ENCODE results near the gene PLXNA4. TPM values are rescaled to one million over a fixed set of nuclear protein-coding genes. Genes with fewer than 3 reads are reported as not detected.

PLXNA4 gene
- total and polyA plus RNA-seq, 2 experiments from 2014 or later: 0.08 to 0.80 TPM

DNA sequence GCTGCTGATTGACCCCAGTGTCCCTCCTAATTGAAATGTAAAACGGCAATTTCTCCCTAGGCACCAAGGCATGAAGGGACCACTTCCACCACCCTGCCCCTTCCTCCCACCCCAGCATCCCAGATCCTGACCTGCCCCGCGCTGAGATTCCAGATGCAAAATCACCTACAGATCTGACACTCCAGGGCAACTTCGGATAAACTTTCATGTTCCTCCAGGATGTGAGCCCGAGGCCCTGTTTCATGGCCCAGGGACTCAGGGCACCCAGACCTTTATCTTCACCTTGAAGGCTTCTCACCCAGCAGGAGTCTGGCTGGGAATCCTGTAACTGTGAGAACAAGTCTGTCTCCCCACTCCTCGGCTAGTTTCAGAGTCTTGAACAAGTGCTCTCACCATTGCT, 361.8 kb downstream of the PLXNA4 start:
- no peaks in the 10 kb centered on the region for H3F3A ChIP-seq (replicated peaks; ENCODE audit: low read depth)
- TF ChIP-seq EZH2phosphoT487 (IDR thresholded peaks at IDR 0.05; ENCODE audit: unreplicated experiment) (no peak), REST (IDR thresholded peaks at IDR 0.05; ENCODE audit: unreplicated experiment) (no peak), ETS1 (IDR thresholded peaks at IDR 0.05) (no peak), STAT1 (IDR thresholded peaks at IDR 0.05; ENCODE audit: unreplicated experiment) (no peak), ZNF114 (CRISPR knock-in tag; IDR thresholded peaks at IDR 0.05) (no peak), EZH2 (IDR thresholded peaks at IDR 0.05; ENCODE audit: low read depth, unreplicated experiment) (no peak), POLR2AphosphoS5 (IDR thresholded peaks at IDR 0.05; ENCODE audit: low read depth) (no peak), JUNB (IDR thresholded peaks at IDR 0.05; ENCODE audit: unreplicated experiment) (no peak), CREB1 (CRISPR knock-in tag; IDR thresholded peaks at IDR 0.05; ENCODE audit: low read depth) (no peak), ZNF331 (CRISPR knock-in tag; IDR thresholded peaks at IDR 0.05; ENCODE audit: low read depth) (no peak), NANOG (IDR thresholded peaks at IDR 0.05; ENCODE audit: borderline replicate concordance) (no peak)
- TF ChIP-seq, protein P1, sequence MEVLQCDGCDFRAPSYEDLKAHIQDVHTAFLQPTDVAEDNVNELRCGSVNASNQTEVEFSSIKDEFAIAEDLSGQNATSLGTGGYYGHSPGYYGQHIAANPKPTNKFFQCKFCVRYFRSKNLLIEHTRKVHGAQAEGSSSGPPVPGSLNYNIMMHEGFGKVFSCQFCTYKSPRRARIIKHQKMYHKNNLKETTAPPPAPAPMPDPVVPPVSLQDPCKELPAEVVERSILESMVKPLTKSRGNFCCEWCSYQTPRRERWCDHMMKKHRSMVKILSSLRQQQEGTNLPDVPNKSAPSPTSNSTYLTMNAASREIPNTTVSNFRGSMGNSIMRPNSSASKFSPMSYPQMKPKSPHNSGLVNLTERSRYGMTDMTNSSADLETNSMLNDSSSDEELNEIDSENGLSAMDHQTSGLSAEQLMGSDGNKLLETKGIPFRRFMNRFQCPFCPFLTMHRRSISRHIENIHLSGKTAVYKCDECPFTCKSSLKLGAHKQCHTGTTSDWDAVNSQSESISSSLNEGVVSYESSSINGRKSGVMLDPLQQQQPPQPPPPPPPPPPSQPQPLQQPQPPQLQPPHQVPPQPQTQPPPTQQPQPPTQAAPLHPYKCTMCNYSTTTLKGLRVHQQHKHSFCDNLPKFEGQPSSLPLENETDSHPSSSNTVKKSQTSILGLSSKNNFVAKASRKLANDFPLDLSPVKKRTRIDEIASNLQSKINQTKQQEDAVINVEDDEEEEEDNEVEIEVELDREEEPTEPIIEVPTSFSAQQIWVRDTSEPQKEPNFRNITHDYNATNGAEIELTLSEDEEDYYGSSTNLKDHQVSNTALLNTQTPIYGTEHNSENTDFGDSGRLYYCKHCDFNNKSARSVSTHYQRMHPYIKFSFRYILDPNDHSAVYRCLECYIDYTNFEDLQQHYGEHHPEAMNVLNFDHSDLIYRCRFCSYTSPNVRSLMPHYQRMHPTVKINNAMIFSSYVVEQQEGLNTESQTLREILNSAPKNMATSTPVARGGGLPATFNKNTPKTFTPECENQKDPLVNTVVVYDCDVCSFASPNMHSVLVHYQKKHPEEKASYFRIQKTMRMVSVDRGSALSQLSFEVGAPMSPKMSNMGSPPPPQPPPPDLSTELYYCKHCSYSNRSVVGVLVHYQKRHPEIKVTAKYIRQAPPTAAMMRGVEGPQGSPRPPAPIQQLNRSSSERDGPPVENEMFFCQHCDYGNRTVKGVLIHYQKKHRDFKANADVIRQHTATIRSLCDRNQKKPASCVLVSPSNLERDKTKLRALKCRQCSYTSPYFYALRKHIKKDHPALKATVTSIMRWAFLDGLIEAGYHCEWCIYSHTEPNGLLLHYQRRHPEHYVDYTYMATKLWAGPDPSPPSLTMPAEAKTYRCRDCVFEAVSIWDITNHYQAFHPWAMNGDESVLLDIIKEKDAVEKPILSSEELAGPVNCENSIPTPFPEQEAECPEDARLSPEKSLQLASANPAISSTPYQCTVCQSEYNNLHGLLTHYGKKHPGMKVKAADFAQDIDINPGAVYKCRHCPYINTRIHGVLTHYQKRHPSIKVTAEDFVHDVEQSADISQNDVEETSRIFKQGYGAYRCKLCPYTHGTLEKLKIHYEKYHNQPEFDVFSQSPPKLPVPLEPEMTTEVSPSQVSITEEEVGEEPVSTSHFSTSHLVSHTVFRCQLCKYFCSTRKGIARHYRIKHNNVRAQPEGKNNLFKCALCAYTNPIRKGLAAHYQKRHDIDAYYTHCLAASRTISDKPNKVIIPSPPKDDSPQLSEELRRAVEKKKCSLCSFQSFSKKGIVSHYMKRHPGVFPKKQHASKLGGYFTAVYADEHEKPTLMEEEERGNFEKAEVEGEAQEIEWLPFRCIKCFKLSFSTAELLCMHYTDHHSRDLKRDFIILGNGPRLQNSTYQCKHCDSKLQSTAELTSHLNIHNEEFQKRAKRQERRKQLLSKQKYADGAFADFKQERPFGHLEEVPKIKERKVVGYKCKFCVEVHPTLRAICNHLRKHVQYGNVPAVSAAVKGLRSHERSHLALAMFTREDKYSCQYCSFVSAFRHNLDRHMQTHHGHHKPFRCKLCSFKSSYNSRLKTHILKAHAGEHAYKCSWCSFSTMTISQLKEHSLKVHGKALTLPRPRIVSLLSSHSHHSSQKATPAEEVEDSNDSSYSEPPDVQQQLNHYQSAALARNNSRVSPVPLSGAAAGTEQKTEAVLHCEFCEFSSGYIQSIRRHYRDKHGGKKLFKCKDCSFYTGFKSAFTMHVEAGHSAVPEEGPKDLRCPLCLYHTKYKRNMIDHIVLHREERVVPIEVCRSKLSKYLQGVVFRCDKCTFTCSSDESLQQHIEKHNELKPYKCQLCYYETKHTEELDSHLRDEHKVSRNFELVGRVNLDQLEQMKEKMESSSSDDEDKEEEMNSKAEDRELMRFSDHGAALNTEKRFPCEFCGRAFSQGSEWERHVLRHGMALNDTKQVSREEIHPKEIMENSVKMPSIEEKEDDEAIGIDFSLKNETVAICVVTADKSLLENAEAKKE (CRISPR knock-in tag; IDR thresholded peaks at IDR 0.05): no peak
- TF ChIP-seq, protein P2, sequence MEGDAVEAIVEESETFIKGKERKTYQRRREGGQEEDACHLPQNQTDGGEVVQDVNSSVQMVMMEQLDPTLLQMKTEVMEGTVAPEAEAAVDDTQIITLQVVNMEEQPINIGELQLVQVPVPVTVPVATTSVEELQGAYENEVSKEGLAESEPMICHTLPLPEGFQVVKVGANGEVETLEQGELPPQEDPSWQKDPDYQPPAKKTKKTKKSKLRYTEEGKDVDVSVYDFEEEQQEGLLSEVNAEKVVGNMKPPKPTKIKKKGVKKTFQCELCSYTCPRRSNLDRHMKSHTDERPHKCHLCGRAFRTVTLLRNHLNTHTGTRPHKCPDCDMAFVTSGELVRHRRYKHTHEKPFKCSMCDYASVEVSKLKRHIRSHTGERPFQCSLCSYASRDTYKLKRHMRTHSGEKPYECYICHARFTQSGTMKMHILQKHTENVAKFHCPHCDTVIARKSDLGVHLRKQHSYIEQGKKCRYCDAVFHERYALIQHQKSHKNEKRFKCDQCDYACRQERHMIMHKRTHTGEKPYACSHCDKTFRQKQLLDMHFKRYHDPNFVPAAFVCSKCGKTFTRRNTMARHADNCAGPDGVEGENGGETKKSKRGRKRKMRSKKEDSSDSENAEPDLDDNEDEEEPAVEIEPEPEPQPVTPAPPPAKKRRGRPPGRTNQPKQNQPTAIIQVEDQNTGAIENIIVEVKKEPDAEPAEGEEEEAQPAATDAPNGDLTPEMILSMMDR (conservative IDR thresholded peaks at IDR 0.05; ENCODE audit: low read depth in 2 of 2): no peak
- Mint-ChIP-seq H3K4me1 (peaks cover 29% of the 10 kb centered on the region), H3K36me3 (ENCODE audit: low read depth) (no peaks in the 10 kb centered on the region), H3K4me3 (no peak overlapping the region), H3K27me3 (ENCODE audit: insufficient read depth, low read depth, poor library complexity) (peaks cover 4% of the 10 kb centered on the region), H3K9me3 (no peaks in the 10 kb centered on the region), H3K27ac (no peak overlapping the region)
- no peaks in the 10 kb centered on the region for H3K79me2 ChIP-seq (replicated peaks; ENCODE audit: insufficient read depth)
- H3K4me2 ChIP-seq: no peak overlapping the region
- no peak overlapping the region for H3K27ac ChIP-seq (ENCODE audit: low read depth)
- H3K4me1 ChIP-seq (ENCODE audit: insufficient read depth): peaks cover 10% of the 10 kb centered on the region; the same call in 1 of the 2 replicates
- H4K20me1 ChIP-seq (replicated peaks; ENCODE audit: insufficient read depth): no peaks in the 10 kb centered on the region
- H3K4me3 ChIP-seq: no peak overlapping the region
- no peak for DNase-seq (ENCODE audit: low spot score)
- H2AFZ ChIP-seq: no peak overlapping the region
- no peak for ATAC-seq
- H3K9me2 ChIP-seq (ENCODE audit: insufficient read depth): peaks cover 2% of the 10 kb centered on the region; the same call in 1 of the 2 replicates
- no peaks in the 10 kb centered on the region for H3K27me3 ChIP-seq (ENCODE audit: insufficient read depth)
- no peaks in the 10 kb centered on the region for H3K36me3 ChIP-seq (ENCODE audit: insufficient read depth)

Data from GM23338 (cell line).